B cell (primary cell): ENCODE results near the gene SEPTIN3. TPM values are rescaled to one million over a fixed set of nuclear protein-coding genes. Genes with fewer than 3 reads are reported as not detected.

ENCODE experiments used
- ATAC-seq: fragments of 200-7000 bp; cut with Tn5 transposase; one replicate; pipeline ENCODE4 v1.10.0; 2021; ENCODE audit warnings: low read depth, mild to moderate bottlenecking, moderate number of reproducible peaks, moderate library complexity
- CTCF ChIA-PET: fragments of 350-600 bp; sonication (Branson Sonifier 250); formaldehyde crosslinking; loops from one replicate; lab custom pipeline; 2021; ENCODE audit warnings: antibody characterized with exemption, inconsistent platforms; lab: Charles Lee
- POLR2A ChIA-PET: fragments of 350-600 bp; sonication (Branson Sonifier 250); formaldehyde crosslinking; loops from one replicate; lab custom pipeline; 2021; ENCODE audit warnings: antibody characterized with exemption; lab: Charles Lee
- DNase-seq: peaks from one replicate; pipeline ENCODE4 v3.0.0; 2013
- H2AFZ ChIP-seq: 2 replicates; pipeline ENCODE4 v1.6.1; 2012; ENCODE audit warnings: mild to moderate bottlenecking, low read depth, low read length; ENCODE audit not compliant: insufficient read depth, poor library complexity, severe bottlenecking
- H3K27ac ChIP-seq, 2 donors: 1 replicate in 1 of 2; 2 replicates in 1 of 2; pipeline ENCODE4 v1.5.1; 2012 to 2013; ENCODE audit warnings: low read length in 2 of 2, mild to moderate bottlenecking in 2 of 2, moderate library complexity in 1 of 2
- H3K27me3 ChIP-seq, 4 experiments: fragments of 200-600 bp in 1 of 4; sonication (generic) in 1 of 4; replicated peaks in 1 of 4; 1 replicate in 2 of 4; 2 replicates in 2 of 4; pipeline versions ENCODE4 v1.6.1 to v1.7.0; 2013 to 2016; ENCODE audit warnings: low read length in 3 of 4, mild to moderate bottlenecking in 2 of 4, mixed read lengths in 1 of 4, moderate library complexity in 1 of 4; ENCODE audit not compliant: insufficient read depth in 4 of 4, control insufficient read depth in 3 of 4; ENCODE audit errors: control extremely low read depth in 1 of 4
- H3K36me3 ChIP-seq, 2 experiments: replicated peaks in 1 of 2; 1 replicate in 1 of 2; 2 replicates in 1 of 2; pipeline versions ENCODE4 v1.6.1 to v1.7.1; 2013; ENCODE audit warnings: low read length in 1 of 2; ENCODE audit not compliant: insufficient read depth in 2 of 2, control insufficient read depth in 1 of 2; ENCODE audit errors: control extremely low read depth in 1 of 2, extremely low read depth in 1 of 2
- H3K4me1 ChIP-seq, 2 donors: fragments of 200-600 bp in 1 of 2; sonication (generic) in 1 of 2; 1 replicate in 1 of 2; 2 replicates in 1 of 2; pipeline versions ENCODE4 v1.5.1 to v1.6.1; 2013 to 2017; ENCODE audit warnings: low read length in 2 of 2; ENCODE audit not compliant: control insufficient read depth in 2 of 2, insufficient read depth in 2 of 2
- H3K4me2 ChIP-seq: replicated peaks from 2 replicates; pipeline ENCODE3; 2012; ENCODE audit warnings: mild to moderate bottlenecking, low read depth, low read length; ENCODE audit not compliant: poor library complexity, severe bottlenecking
- H3K4me3 ChIP-seq, 5 experiments: fragments of 200-600 bp in 1 of 5; sonication (generic) in 1 of 5; 1 replicate in 3 of 5; 2 replicates in 2 of 5; pipeline versions ENCODE4 v1.5.1 to v1.7.0; 2011 to 2016; ENCODE audit warnings: low read length in 4 of 5, mild to moderate bottlenecking in 4 of 5, low read depth in 2 of 5, control low read depth in 1 of 5, moderate library complexity in 1 of 5; ENCODE audit not compliant: insufficient read depth in 1 of 5; ENCODE audit errors: control extremely low read depth in 1 of 5, extremely low read depth in 1 of 5
- H3K79me2 ChIP-seq: fragments of 200-600 bp; sonication (generic); one replicate; pipeline ENCODE4 v1.6.0; 2016; ENCODE audit warnings: low read length; ENCODE audit not compliant: control insufficient read depth, insufficient read depth
- H3K9ac ChIP-seq: fragments of 200-600 bp; sonication (generic); 2 replicates; pipeline ENCODE4 v1.6.1; 2017; ENCODE audit warnings: mild to moderate bottlenecking, low read length, moderate library complexity
- H3K9me3 ChIP-seq, 3 donors: one replicate each; pipeline versions ENCODE4 v1.6.1 to v1.7.1; 2013; ENCODE audit warnings: low read length in 2 of 3; ENCODE audit not compliant: control insufficient read depth in 2 of 3, insufficient read depth in 1 of 3; ENCODE audit errors: control extremely low read depth in 1 of 3
- H4K20me1 ChIP-seq: 2 replicates; pipeline ENCODE4 v1.6.0; 2012; ENCODE audit warnings: mild to moderate bottlenecking, low read length; ENCODE audit not compliant: insufficient read depth, control insufficient read depth, poor library complexity, severe bottlenecking
- H3K27ac Mint-ChIP-seq: one replicate; pipeline ENCODE4 v1.8.0; 2021; ENCODE audit warnings: mixed read lengths
- H3K27me3 Mint-ChIP-seq: one replicate; pipeline ENCODE4 v1.8.0; 2021; ENCODE audit warnings: mixed read lengths
- H3K4me1 Mint-ChIP-seq: one replicate; pipeline ENCODE4 v1.8.0; 2021; ENCODE audit warnings: mixed read lengths
- H3K4me3 Mint-ChIP-seq: one replicate; pipeline ENCODE4 v1.8.0; 2021; ENCODE audit warnings: mixed read lengths
- H3K9me3 Mint-ChIP-seq: one replicate; pipeline ENCODE4 v1.8.0; 2022; ENCODE audit warnings: mixed read lengths; ENCODE audit not compliant: insufficient read depth
- EZH2 ChIP-seq: IDR thresholded peaks from 2 replicates; pipeline ENCODE4 v1.6.1; 2012; ENCODE audit warnings: borderline replicate concordance, low read depth, mild to moderate bottlenecking, moderate library complexity, low read length; ENCODE audit not compliant: insufficient read depth, poor library complexity, severe bottlenecking
- WGBS: methylation state at CpG from one replicate; pipeline ENCODE4 v1.1.5; 2013; ENCODE audit warnings: missing lambda C conversion rate; ENCODE audit not compliant: insufficient coverage; 5-methylcytosine and 5-hydroxymethylcytosine counted together
- intact Hi-C: fragments of 100-400 bp; cut with micrococcal nuclease; formaldehyde crosslinking; loops from one replicate; pipeline ENCODE4 v1.10.0; 2022
- polyA minus RNA-seq: library from RNA; depleted of rRNA, polyadenylated mRNA; stranded (reverse); fragments of >200 nt; gene quantifications from 2 replicates; pipeline ENCODE4 v1.2.3, GENCODE V29; 2012
- polyA plus RNA-seq: library from polyadenylated mRNA; depleted of rRNA; stranded (reverse); fragments of >200 nt; gene quantifications from 2 replicates; pipeline ENCODE4 v1.2.3, GENCODE V29; 2012
- total RNA-seq, 2 donors: library from RNA; stranded (reverse); fragments of 120-200 nt in 1 of 2; gene quantifications; 1 replicate in 1 of 2; 2 replicates in 1 of 2; pipeline versions ENCODE4 v1.2.3 to v1.2.4, GENCODE V29; 2013 to 2022
- TF ChIP-seq, protein P1 (sequence below): fragments of 200-600 bp; IDR thresholded peaks from one replicate; pipeline ENCODE4 v1.8.0; 2022; ENCODE audit warnings: antibody characterized with exemption, mild to moderate bottlenecking

SEPTIN3 gene
- total RNA-seq (0.29 and 0.39 TPM in 2 replicates), polyA plus RNA-seq (0.06 and 0.14 TPM in 2 replicates), polyA minus RNA-seq (0.21 and 0.26 TPM in 2 replicates)
- total RNA-seq (2013): 0.16 TPM

GRCh38 chr22:41969110-41969646, at the start of gene SEPTIN3:
Gene SEPTIN3 (plus strand): TSS chr22:41969443. CDS start chr22:41971493, 2,050 bp downstream.
- Histone ChIP-seq H3K4me3 (no peak within 1 kb of the TSS), H4K20me1 (no peaks in the 10 kb centered on the region), H3K36me3 (no peaks in the 10 kb centered on the region), H3K9ac (no peak within 1 kb of the TSS), H3K9me3 (no peaks in the 10 kb centered on the region), H3K27ac (no peak within 1 kb of the TSS), H2AFZ (no peak within 1 kb of the TSS), H3K4me1 (no peaks in the 10 kb centered on the region), H3K79me2 (no peaks in the 10 kb centered on the region), H3K4me2 (no peak within 1 kb of the TSS), H3K27me3 (peaks cover 0 to 28% (median 7%) of the 10 kb centered on the region in 4 experiments)
- no peak within 1 kb of the TSS for H3K27ac Mint-ChIP-seq
- H3K4me1 Mint-ChIP-seq: no peaks in the 10 kb centered on the region
- H3K4me3 Mint-ChIP-seq: no peak within 1 kb of the TSS
- WGBS: 94% methylated on average over 5 of the region's 8 CpGs
- H3K27me3 Mint-ChIP-seq: peaks cover 16% of the 10 kb centered on the region
- CTCF ChIA-PET: interaction anchor here (0.6 to 5.7 kb wide), 6 partner anchors 13 to 475 kb away, joined by 3 to 45 read pairs (median 16); partner anchors contain the start of gene NDUFA6
- POLR2A ChIA-PET: no interaction called here
- no peak for TF ChIP-seq EZH2
- TF ChIP-seq, protein P1, sequence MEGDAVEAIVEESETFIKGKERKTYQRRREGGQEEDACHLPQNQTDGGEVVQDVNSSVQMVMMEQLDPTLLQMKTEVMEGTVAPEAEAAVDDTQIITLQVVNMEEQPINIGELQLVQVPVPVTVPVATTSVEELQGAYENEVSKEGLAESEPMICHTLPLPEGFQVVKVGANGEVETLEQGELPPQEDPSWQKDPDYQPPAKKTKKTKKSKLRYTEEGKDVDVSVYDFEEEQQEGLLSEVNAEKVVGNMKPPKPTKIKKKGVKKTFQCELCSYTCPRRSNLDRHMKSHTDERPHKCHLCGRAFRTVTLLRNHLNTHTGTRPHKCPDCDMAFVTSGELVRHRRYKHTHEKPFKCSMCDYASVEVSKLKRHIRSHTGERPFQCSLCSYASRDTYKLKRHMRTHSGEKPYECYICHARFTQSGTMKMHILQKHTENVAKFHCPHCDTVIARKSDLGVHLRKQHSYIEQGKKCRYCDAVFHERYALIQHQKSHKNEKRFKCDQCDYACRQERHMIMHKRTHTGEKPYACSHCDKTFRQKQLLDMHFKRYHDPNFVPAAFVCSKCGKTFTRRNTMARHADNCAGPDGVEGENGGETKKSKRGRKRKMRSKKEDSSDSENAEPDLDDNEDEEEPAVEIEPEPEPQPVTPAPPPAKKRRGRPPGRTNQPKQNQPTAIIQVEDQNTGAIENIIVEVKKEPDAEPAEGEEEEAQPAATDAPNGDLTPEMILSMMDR: no peak
- no peak for ATAC-seq
- DNase-seq: no peak
- intact Hi-C loops: no loop called here
- no peaks in the 10 kb centered on the region for H3K9me3 Mint-ChIP-seq
